ENCODE measurements around the gene C1QTNF6. TPM values are rescaled to one million over a fixed set of nuclear protein-coding genes. Genes with fewer than 3 reads are reported as not detected.

The C1QTNF6 gene
- total RNA-seq, 1 donor from 2014 or later, result 6.1 TPM

GRCh38 chr22:37137903-37138665 lies 50.0 kb downstream of the C1QTNF6 start:
- Histone ChIP-seq H3K9me3 (no peaks in the 10 kb centered on the region), H3K27me3 (no peaks in the 10 kb centered on the region), H3K4me3 (no peak overlapping the region), H3K4me1 (no peaks in the 10 kb centered on the region), H3K36me3 (no peaks in the 10 kb centered on the region), H3K27ac (no peak overlapping the region)
- no peak for DNase-seq
- ATAC-seq, result no peak
- TF ChIP-seq CTCF (IDR thresholded peaks at IDR 0.05), result no peak
- intact Hi-C loops (cut with DNase I), result no loop called here

GRCh38 chr22:37137131-37137530 lies 50.9 kb downstream of the C1QTNF6 start:
- Histone ChIP-seq H3K4me3 (no peak overlapping the region), H3K9me3 (no peaks in the 10 kb centered on the region), H3K27me3 (no peaks in the 10 kb centered on the region), H3K36me3 (no peaks in the 10 kb centered on the region), H3K27ac (no peak overlapping the region), H3K4me1 (no peaks in the 10 kb centered on the region)
- no peak for DNase-seq
- TF ChIP-seq CTCF (IDR thresholded peaks at IDR 0.05), result no peak
- intact Hi-C loops (cut with DNase I), result no loop called here
- ATAC-seq, result no peak

- no peak overlapping the region for H3K4me3 ChIP-seq
- H3K27me3 ChIP-seq, result no peaks in the 10 kb centered on the region
- no peak for ATAC-seq
- TF ChIP-seq CTCF (IDR thresholded peaks at IDR 0.05), result no peak
- H3K36me3 ChIP-seq, result no peaks in the 10 kb centered on the region
- H3K27ac ChIP-seq, result no peak overlapping the region
- intact Hi-C loops (cut with DNase I), result no loop called here
- H3K9me3 ChIP-seq, result no peaks in the 10 kb centered on the region
- H3K4me1 ChIP-seq, result no peaks in the 10 kb centered on the region
- no peak for DNase-seq
Measured at GRCh38 chr22:37135023-37135422, 53.0 kb downstream of the C1QTNF6 start.

- intact Hi-C loops (cut with DNase I), result no loop called here
- no peaks in the 10 kb centered on the region for H3K4me1 ChIP-seq
- no peak overlapping the region for H3K4me3 ChIP-seq
- no peaks in the 10 kb centered on the region for H3K9me3 ChIP-seq
- ATAC-seq (no peak), DNase-seq (peak; percentile 59)
- H3K27ac ChIP-seq, result no peak overlapping the region
- TF ChIP-seq CTCF (IDR thresholded peaks at IDR 0.05), result no peak
- H3K36me3 ChIP-seq, result no peaks in the 10 kb centered on the region
- H3K27me3 ChIP-seq, result no peaks in the 10 kb centered on the region
Measured at GRCh38 chr22:37133304-37134018, 54.6 kb downstream of the C1QTNF6 start.

GRCh38 chr22:37132773-37133172 lies 55.3 kb downstream of the C1QTNF6 start:
- no peak overlapping the region for H3K4me3 ChIP-seq
- DNase-seq (no peak), ATAC-seq (no peak)
- H3K27me3 ChIP-seq, result no peaks in the 10 kb centered on the region
- H3K9me3 ChIP-seq, result no peaks in the 10 kb centered on the region
- no peaks in the 10 kb centered on the region for H3K36me3 ChIP-seq
- intact Hi-C loops (cut with DNase I), result no loop called here
- TF ChIP-seq CTCF (IDR thresholded peaks at IDR 0.05), result no peak
- no peak overlapping the region for H3K27ac ChIP-seq
- H3K4me1 ChIP-seq, result no peaks in the 10 kb centered on the region

Other genes starting within 250 kb of the C1QTNF6 start
- 48.1 TPM for gene TST, start 168.8 kb downstream of the C1QTNF6 start, total RNA-seq
- 71.4 TPM for gene MPST, start 168.5 kb downstream of the C1QTNF6 start, total RNA-seq
- gene KCTD17, start 136.5 kb downstream of the C1QTNF6 start, total RNA-seq, result 19.2 TPM
- gene TMPRSS6, start 78.5 kb downstream of the C1QTNF6 start, total RNA-seq, result 2.1 TPM
- gene IL2RB, start 38.3 kb downstream of the C1QTNF6 start, total RNA-seq, result 10.6 TPM
- not detected for gene SSTR3, start 24.2 kb upstream of the C1QTNF6 start, total RNA-seq
- 107 TPM for gene RAC2, start 56.0 kb upstream of the C1QTNF6 start, total RNA-seq
- gene CYTH4, start 94.3 kb upstream of the C1QTNF6 start, total RNA-seq, result 37.9 TPM
- 0.72 TPM for gene ELFN2, start 239.2 kb upstream of the C1QTNF6 start, total RNA-seq

All from upper lobe of right lung (tissue), 1 donor.